ENCODE results near the gene TMEM80.
"Not testable (repeated sequence)": the region's sequence is repeated elsewhere in the genome, so short reads cannot be mapped to it uniquely, and the experiment has no call there.

TMEM80 gene

DNA sequence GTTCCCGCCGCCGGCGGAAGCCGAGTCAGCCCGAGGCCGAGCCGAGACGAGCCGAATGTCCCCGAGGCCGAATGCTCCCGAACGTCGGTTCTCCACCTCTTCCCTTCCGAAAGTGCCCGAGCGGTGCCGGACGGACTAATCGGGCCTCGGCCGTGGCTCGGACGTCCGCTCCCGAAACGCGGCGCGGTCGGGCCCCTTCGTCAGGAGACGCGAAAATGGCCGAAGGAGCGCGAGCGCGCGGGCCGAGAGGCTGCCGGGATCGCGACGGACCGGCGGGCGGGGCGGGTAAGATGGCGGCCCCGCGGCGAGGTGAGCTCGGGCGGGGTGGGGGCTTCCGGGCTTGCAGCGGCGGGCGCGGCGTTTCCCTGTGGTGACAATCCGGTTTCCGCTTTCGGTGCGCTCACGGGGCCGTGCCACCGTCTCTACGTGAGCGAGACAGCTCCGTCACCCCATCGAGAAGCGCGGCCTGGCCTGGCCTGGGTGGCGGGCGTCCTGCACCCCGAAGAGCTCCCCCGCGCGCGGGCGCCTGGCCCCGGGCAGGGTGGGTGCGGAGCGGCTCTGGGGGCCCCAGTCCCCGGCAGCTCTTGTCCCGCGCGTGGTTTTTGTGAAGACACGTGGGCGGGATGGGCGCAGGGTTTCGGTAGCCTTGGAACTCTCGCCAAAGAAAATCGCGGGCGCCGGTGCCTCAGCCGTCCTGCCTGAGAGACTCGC, at the start of gene TMEM80:
Gene TMEM80, plus strand, starts transcription at position 279 of the 711 bp plus-strand sequence. Its CDS starts 12 bp downstream, at position 291.
- ATAC-seq (peak; percentile 81), DNase-seq (peak; percentile 99)
- peaks cover 65% of the 10 kb centered on the region for H3K4me1 Mint-ChIP-seq
- H3K27ac Mint-ChIP-seq: peak within 1 kb of the TSS; percentile 97 to 99
- no peaks in the 10 kb centered on the region for H3K9me3 Mint-ChIP-seq
- H3K27me3 Mint-ChIP-seq: no peaks in the 10 kb centered on the region
- H3K4me3 Mint-ChIP-seq: peak within 1 kb of the TSS; percentile 84 to 97

GRCh38 chr11:646214-646613, 49.4 kb upstream of the TMEM80 start:
- Mint-ChIP-seq H3K9me3 (no peaks in the 10 kb centered on the region), H3K27me3 (no peaks in the 10 kb centered on the region), H3K4me3 (no peak overlapping the region)

GRCh38 chr11:647672-648158, 47.9 kb upstream of the TMEM80 start:
- H3K9me3 Mint-ChIP-seq, H3K27me3 Mint-ChIP-seq, DNase-seq, H3K4me1 Mint-ChIP-seq, H3K4me3 Mint-ChIP-seq, ATAC-seq, H3K27ac Mint-ChIP-seq: not testable (repeated sequence)

More at GRCh38 chr11:646214-646613, 49.4 kb upstream of the TMEM80 start:
- DNase-seq (no peak), ATAC-seq (no peak)
- Mint-ChIP-seq H3K27ac (no peak overlapping the region), H3K4me1 (peaks cover 12% of the 10 kb centered on the region)

- no peaks in the 10 kb centered on the region for H3K9me3 Mint-ChIP-seq
- no peak overlapping the region for H3K4me3 Mint-ChIP-seq
- DNase-seq: no peak
- no peaks in the 10 kb centered on the region for H3K27me3 Mint-ChIP-seq
- ATAC-seq: no peak
- H3K27ac Mint-ChIP-seq: no peak overlapping the region
- H3K4me1 Mint-ChIP-seq: peaks cover 3% of the 10 kb centered on the region
Measured at GRCh38 chr11:650482-650881, 45.1 kb upstream of the TMEM80 start.

- not testable (repeated sequence) for H3K4me1 Mint-ChIP-seq, ATAC-seq, H3K27me3 Mint-ChIP-seq, H3K9me3 Mint-ChIP-seq, DNase-seq, H3K27ac Mint-ChIP-seq, H3K4me3 Mint-ChIP-seq
Measured at GRCh38 chr11:653136-653535, 42.5 kb upstream of the TMEM80 start.

DNA sequence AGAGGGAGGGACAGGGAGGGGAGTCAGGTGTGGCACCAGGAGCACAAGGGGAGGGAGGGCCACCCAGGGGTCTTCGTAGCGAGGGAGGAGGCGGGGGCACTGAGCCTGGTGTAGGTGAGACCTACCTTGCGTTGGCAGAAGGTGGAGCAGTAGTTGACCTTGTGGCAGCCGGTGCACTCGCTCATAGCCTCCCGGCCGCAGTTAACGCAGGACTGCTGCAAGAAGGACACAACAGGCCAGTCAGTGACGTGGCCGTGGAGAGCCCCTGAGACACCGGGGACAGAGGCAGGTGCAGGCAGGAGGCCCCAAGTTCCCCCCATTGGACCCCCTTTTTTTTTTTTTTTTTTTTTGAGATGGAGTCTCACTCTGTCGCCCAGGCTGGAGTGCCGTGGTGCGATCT, 41.8 kb upstream of the TMEM80 start:
- H3K27me3 Mint-ChIP-seq: no peaks in the 10 kb centered on the region
- peak overlapping the region in 1 of 2 donors; percentile 12 for H3K27ac Mint-ChIP-seq
- H3K9me3 Mint-ChIP-seq: no peaks in the 10 kb centered on the region
- DNase-seq (no peak), ATAC-seq (no peak)
- no peaks in the 10 kb centered on the region for H3K4me1 Mint-ChIP-seq
- H3K4me3 Mint-ChIP-seq: no peak overlapping the region

DNA sequence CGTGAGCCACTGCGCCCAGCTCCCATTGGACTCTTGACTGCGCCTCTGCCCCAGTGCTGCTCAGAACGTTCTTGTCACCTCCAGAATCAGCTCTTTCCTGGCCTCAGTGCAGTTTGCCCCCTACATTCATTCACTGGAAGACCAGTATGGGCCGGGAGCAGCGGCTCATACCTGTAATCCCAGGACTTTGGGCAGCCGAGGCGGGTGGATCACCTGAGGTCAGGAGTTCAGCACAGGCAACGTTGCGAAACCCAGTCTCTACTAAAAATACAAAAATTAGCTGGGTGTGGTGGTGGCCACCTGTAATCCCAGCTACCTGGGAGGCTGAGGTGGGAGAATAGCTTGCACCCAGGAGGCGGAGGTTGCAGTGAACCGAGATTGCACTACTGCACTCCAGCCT, 41.2 kb upstream of the TMEM80 start:
- not testable (repeated sequence) for DNase-seq, H3K4me3 Mint-ChIP-seq, H3K9me3 Mint-ChIP-seq, ATAC-seq, H3K27me3 Mint-ChIP-seq, H3K4me1 Mint-ChIP-seq, H3K27ac Mint-ChIP-seq

- H3K4me3 Mint-ChIP-seq: no peak overlapping the region
- no peak for DNase-seq
- no peak for ATAC-seq
- H3K27me3 Mint-ChIP-seq: no peaks in the 10 kb centered on the region
- no peaks in the 10 kb centered on the region for H3K4me1 Mint-ChIP-seq
- no peaks in the 10 kb centered on the region for H3K9me3 Mint-ChIP-seq
- no peak overlapping the region for H3K27ac Mint-ChIP-seq
Measured at GRCh38 chr11:655036-655726, 40.4 kb upstream of the TMEM80 start.

DNA sequence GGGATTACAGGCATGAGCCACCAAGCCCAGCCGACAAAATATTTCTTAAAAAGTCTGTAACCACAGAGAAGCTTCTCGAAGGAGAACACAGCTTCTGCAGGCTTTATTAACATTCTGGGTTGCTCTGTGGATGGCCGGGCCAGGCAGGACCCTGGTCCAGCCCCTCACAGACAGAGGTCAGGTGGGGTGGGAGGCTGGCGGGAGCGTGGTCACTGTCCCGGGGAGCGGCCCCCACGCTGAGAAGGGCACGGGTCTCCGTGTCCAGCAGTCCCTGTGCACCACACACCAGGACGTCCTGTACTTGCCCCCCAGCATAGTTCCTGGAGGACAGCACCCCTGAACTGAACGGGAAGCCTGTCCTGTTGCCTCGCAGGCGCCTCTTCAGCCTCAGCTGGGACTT, 39.2 kb upstream of the TMEM80 start:
- Mint-ChIP-seq H3K4me3 (no peak overlapping the region), H3K9me3 (no peaks in the 10 kb centered on the region), H3K4me1 (no peaks in the 10 kb centered on the region), H3K27me3 (no peaks in the 10 kb centered on the region), H3K27ac (no peak overlapping the region)
- DNase-seq (no peak), ATAC-seq (no peak)

- ATAC-seq (no peak), DNase-seq (no peak)
- Mint-ChIP-seq H3K4me3 (no peak overlapping the region), H3K27ac (no peak overlapping the region), H3K9me3 (no peaks in the 10 kb centered on the region), H3K27me3 (no peaks in the 10 kb centered on the region), H3K4me1 (no peaks in the 10 kb centered on the region)
Measured at GRCh38 chr11:656866-657265, 38.8 kb upstream of the TMEM80 start.

GRCh38 chr11:657691-658126, 37.9 kb upstream of the TMEM80 start:
- no peak for ATAC-seq
- H3K27me3 Mint-ChIP-seq: no peaks in the 10 kb centered on the region
- H3K9me3 Mint-ChIP-seq: no peaks in the 10 kb centered on the region
- DNase-seq: no peak
- no peak overlapping the region for H3K4me3 Mint-ChIP-seq
- H3K4me1 Mint-ChIP-seq: peaks cover 4% of the 10 kb centered on the region
- H3K27ac Mint-ChIP-seq: peak overlapping the region in 1 of 2 donors; percentile 87

- H3K4me3 Mint-ChIP-seq: no peak overlapping the region
- ATAC-seq (no peak), DNase-seq (no peak)
- no peak overlapping the region for H3K27ac Mint-ChIP-seq
- H3K4me1 Mint-ChIP-seq: peaks cover 7% of the 10 kb centered on the region
- H3K9me3 Mint-ChIP-seq: no peaks in the 10 kb centered on the region
- H3K27me3 Mint-ChIP-seq: no peaks in the 10 kb centered on the region
Measured at GRCh38 chr11:659532-660085, 36.0 kb upstream of the TMEM80 start.

GRCh38 chr11:660281-660680, 35.3 kb upstream of the TMEM80 start:
- DNase-seq: no peak
- Mint-ChIP-seq H3K4me1 (peaks cover 7% of the 10 kb centered on the region), H3K4me3 (no peak overlapping the region), H3K9me3 (no peaks in the 10 kb centered on the region), H3K27me3 (no peaks in the 10 kb centered on the region), H3K27ac (no peak overlapping the region)
- no peak for ATAC-seq

GRCh38 chr11:660681-661444, 34.8 kb upstream of the TMEM80 start:
- H3K4me1 Mint-ChIP-seq: peaks cover 7% of the 10 kb centered on the region
- no peak overlapping the region for H3K27ac Mint-ChIP-seq
- ATAC-seq (no peak), DNase-seq (no peak)
- no peak overlapping the region for H3K4me3 Mint-ChIP-seq
- H3K27me3 Mint-ChIP-seq: no peaks in the 10 kb centered on the region
- no peaks in the 10 kb centered on the region for H3K9me3 Mint-ChIP-seq

DNA sequence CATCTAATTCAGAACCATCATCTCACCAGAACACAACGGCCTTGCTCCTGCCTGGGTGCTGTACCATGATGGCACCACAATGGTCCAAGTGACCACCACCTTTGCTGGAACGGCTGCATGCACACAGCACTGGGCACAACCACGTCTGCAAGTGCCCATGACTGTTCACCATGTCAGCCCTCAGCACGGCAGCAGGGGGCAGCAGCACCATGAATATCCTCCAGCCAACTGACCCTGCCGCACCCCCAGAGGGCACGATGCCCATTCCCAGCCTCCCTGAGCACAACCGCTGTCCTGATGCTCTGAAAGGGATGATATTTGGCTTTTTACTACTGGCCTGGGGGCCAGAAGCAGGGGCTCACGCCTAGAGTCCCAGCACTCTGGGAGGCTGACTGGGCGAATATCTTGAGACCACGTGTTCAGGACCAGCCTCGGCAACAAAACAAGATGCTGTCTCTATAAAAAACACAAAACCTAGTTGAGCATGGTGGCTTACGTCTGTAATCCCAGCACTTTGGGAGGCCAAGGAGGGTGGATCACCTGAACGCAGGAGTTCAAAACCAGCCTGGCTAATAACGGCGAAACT, 32.8 kb upstream of the TMEM80 start:
- peaks cover 7% of the 10 kb centered on the region for H3K4me1 Mint-ChIP-seq
- H3K27ac Mint-ChIP-seq: no peak overlapping the region
- DNase-seq (peak in 1 of 2 donors; percentile 41), ATAC-seq (peak; percentile 79)
- no peaks in the 10 kb centered on the region for H3K27me3 Mint-ChIP-seq
- H3K4me3 Mint-ChIP-seq: no peak overlapping the region
- H3K9me3 Mint-ChIP-seq: no peaks in the 10 kb centered on the region

Measured in stimulated activated naive CD8-positive, alpha-beta T cell treated with anti-CD3 and anti-CD28 coated beads, Interleukin-15, amount 100 ng/mL, for 72 hours (primary cell).